K562 (cell line): ENCODE results near the gene TXNDC8. TPM values are rescaled to one million over a fixed set of nuclear protein-coding genes. Genes with fewer than 3 reads are reported as not detected.

Source experiments
- ATAC-seq: fragments of 200-7000 bp; cut with Tn5 transposase; 3 replicates; pipeline ENCODE4 v1.9.1; 2020; ENCODE audit warnings: moderate library complexity
- BruUV-seq: library from RNA; stranded (reverse); fragments of 400-500 nt; replicated peaks from 2 replicates; lab custom pipeline; 2021; lab: Mats Ljungman, UMichigan
- CTCF ChIA-PET: fragments of 300-600 bp; formaldehyde crosslinking; extraction: SDS; loops from one replicate; lab custom pipeline; 2021; ENCODE audit warnings: low intra/inter-chr PET ratio; lab: Yijun Ruan, JAX
- POLR2A ChIA-PET: fragments of 300-600, 350-650 bp; sonication (Branson Sonifier 250); formaldehyde crosslinking; extraction: SDS; loops from one replicate; lab custom pipeline; 2021; ENCODE audit warnings: antibody characterized with exemption, inconsistent platforms; lab: Yijun Ruan, JAX
- DNase-seq, 4 experiments: peaks; one replicate each; pipeline versions ENCODE4 v3.0.0 to v3.0.0-alpha.2; 2011 to 2018; ENCODE audit warnings: low spot score in 3 of 4, mixed read lengths in 3 of 4; ENCODE audit errors: extremely low read depth in 1 of 4
- FAIRE-seq: peaks from 2 replicates; lab custom pipeline; 2011; peaks lifted over from hg19 to GRCh38; lab: Jason Lieb, UNC
- H2AFZ ChIP-seq: 2 replicates; pipeline ENCODE4 v1.6.0; 2011; ENCODE audit warnings: low read depth, low read length, control low read depth, inconsistent platforms
- H3K27ac ChIP-seq: fragments of 200-600 bp; 3 replicates; pipeline ENCODE4 v1.8.0; 2011; ENCODE audit warnings: low read depth, mild to moderate bottlenecking, control low read depth, inconsistent platforms, low read length, moderate library complexity, mixed read lengths; ENCODE audit errors: extremely low read depth
- H3K27me3 ChIP-seq, 2 experiments: fragments of 300-600 bp in 1 of 2; 2 replicates in 1 of 2; 3 replicates in 1 of 2; pipeline versions ENCODE4 v1.6.0 to v1.8.0; 2011; ENCODE audit warnings: inconsistent platforms in 2 of 2, low read length in 2 of 2, mild to moderate bottlenecking in 1 of 2, mixed read lengths in 1 of 2, moderate library complexity in 1 of 2; ENCODE audit not compliant: control insufficient read depth in 2 of 2, insufficient read depth in 2 of 2
- H3K36me3 ChIP-seq: fragments of 300-600 bp; 3 replicates; pipeline ENCODE4 v1.8.0; 2011; ENCODE audit warnings: mild to moderate bottlenecking, low read length, inconsistent platforms; ENCODE audit not compliant: control insufficient read depth, insufficient read depth
- H3K4me1 ChIP-seq, 2 experiments: fragments of 200-600 bp in 1 of 2; replicated peaks in 1 of 2; 2 replicates in 1 of 2; 3 replicates in 1 of 2; pipeline versions ENCODE4 v1.5.1 to v1.8.0; 2011; ENCODE audit warnings: inconsistent platforms in 2 of 2, low read length in 2 of 2, mild to moderate bottlenecking in 1 of 2, mixed read lengths in 1 of 2, moderate library complexity in 1 of 2; ENCODE audit not compliant: control insufficient read depth in 2 of 2, insufficient read depth in 2 of 2
- H3K4me2 ChIP-seq: 2 replicates; pipeline ENCODE4 v1.6.1; 2011; ENCODE audit warnings: low read length, control low read depth, inconsistent platforms, mixed read lengths; ENCODE audit not compliant: insufficient read depth
- H3K4me3 ChIP-seq: fragments of 200-600 bp; sonication (generic), shearing (Covaris generic); 2 replicates; pipeline ENCODE4 v1.5.1; 2016; ENCODE audit warnings: control low read depth, inconsistent platforms
- H3K79me2 ChIP-seq: fragments of 200-600 bp; 3 replicates; pipeline ENCODE4 v1.8.0; 2011; ENCODE audit warnings: low read length, inconsistent platforms; ENCODE audit not compliant: control insufficient read depth, insufficient read depth
- H3K9ac ChIP-seq, 2 experiments: 2 replicates each; pipeline versions ENCODE4 v1.6.0 to v1.6.1; 2011; ENCODE audit warnings: low read depth in 2 of 2, low read length in 2 of 2, control low read depth in 1 of 2, inconsistent platforms in 1 of 2, mild to moderate bottlenecking in 1 of 2, mixed read lengths in 1 of 2; ENCODE audit not compliant: insufficient read depth in 1 of 2
- H3K9me1 ChIP-seq: one replicate; pipeline ENCODE4 v1.6.0; 2011; ENCODE audit warnings: inconsistent platforms, mild to moderate bottlenecking, low read length, moderate library complexity; ENCODE audit not compliant: control insufficient read depth, insufficient read depth
- H3K9me3 ChIP-seq: replicated peaks from 2 replicates; pipeline ENCODE4 v1.5.1; 2011; ENCODE audit warnings: low read depth, low read length, inconsistent platforms; ENCODE audit not compliant: control insufficient read depth, insufficient read depth
- H4K20me1 ChIP-seq: replicated peaks from 2 replicates; pipeline ENCODE4 v1.6.1; 2011; ENCODE audit warnings: low read length, inconsistent platforms, mixed read lengths; ENCODE audit not compliant: control insufficient read depth, insufficient read depth
- CAMTA2 ChIP-seq: fragments of 250-450 bp; sonication (Bioruptor Pico); conservative IDR thresholded peaks from 2 replicates; pipeline ENCODE4 v1.5.1; 2022
- CTCF ChIP-seq, 3 experiments: IDR thresholded peaks in 2 of 3; conservative IDR thresholded peaks in 1 of 3; 2 replicates each; pipeline ENCODE4 v1.5.1; 2011 to 2012; ENCODE audit warnings: low read length in 3 of 3, mild to moderate bottlenecking in 3 of 3, control low read depth in 2 of 3, improper control_type of control experiment in 1 of 3, inconsistent platforms in 1 of 3, low read depth in 1 of 3, mixed read lengths in 1 of 3, moderate library complexity in 1 of 3; ENCODE audit not compliant: insufficient read depth in 2 of 3
- DMBX1 ChIP-seq: fragments of 250-450 bp; sonication (Bioruptor Pico); IDR thresholded peaks from 2 replicates; pipeline ENCODE4 v1.8.0; 2022; ENCODE audit warnings: inconsistent platforms, mild to moderate bottlenecking, moderate library complexity, borderline replicate concordance
- E2F3 ChIP-seq: fragments of 250-450 bp; sonication (Bioruptor Pico); IDR thresholded peaks from 2 replicates; pipeline ENCODE4 v1.4.0; 2020; ENCODE audit warnings: mild to moderate bottlenecking
- EP400 ChIP-seq: fragments of 450-650 bp; IDR thresholded peaks from 2 replicates; pipeline ENCODE4 v1.6.1; 2017; ENCODE audit warnings: antibody characterized with exemption, mild to moderate bottlenecking, moderate library complexity
- MED1 ChIP-seq: sonication (generic); formaldehyde crosslinking; IDR thresholded peaks from 2 replicates; pipeline ENCODE4 v1.8.1; 2023; ENCODE audit warnings: missing genetic modification reagents, borderline replicate concordance
- NCOA2 ChIP-seq, 2 experiments: fragments of 450-650 bp; IDR thresholded peaks; 2 replicates each; pipeline ENCODE4 v1.6.1; 2018; ENCODE audit warnings: mild to moderate bottlenecking in 2 of 2, moderate library complexity in 1 of 2; ENCODE audit not compliant: partially characterized antibody in 2 of 2
- NFATC3 ChIP-seq: fragments of 450-650 bp; IDR thresholded peaks from 2 replicates; pipeline ENCODE4 v1.6.1; 2017; ENCODE audit warnings: mild to moderate bottlenecking
- POLR3G ChIP-seq: IDR thresholded peaks from 2 replicates; pipeline ENCODE4 v1.6.1; 2011; ENCODE audit not compliant: insufficient read length, insufficient replicate concordance; ENCODE audit errors: extremely low read depth
- PRPF4 ChIP-seq: fragments of 200-400 bp; formaldehyde crosslinking; IDR thresholded peaks from one replicate; pipeline ENCODE4 v1.6.1; 2017; ENCODE audit warnings: low read length, low read depth, mild to moderate bottlenecking; ENCODE audit not compliant: insufficient read depth, poor library complexity, severe bottlenecking
- RBBP5 ChIP-seq: fragments of 200-600 bp; sonication (generic); IDR thresholded peaks from 2 replicates; pipeline ENCODE4 v1.6.1; 2012; ENCODE audit warnings: borderline replicate concordance, mild to moderate bottlenecking, low read length, control low read depth, inconsistent platforms; ENCODE audit not compliant: insufficient read depth, poor library complexity, severe bottlenecking
- TAF9B ChIP-seq: fragments of 450-650 bp; IDR thresholded peaks from 2 replicates; pipeline ENCODE4 v1.6.1; 2018; ENCODE audit warnings: mild to moderate bottlenecking; ENCODE audit not compliant: partially characterized antibody
- TAL1 ChIP-seq: fragments of 450-650 bp; IDR thresholded peaks from 2 replicates; pipeline ENCODE4 v1.6.1; 2016; ENCODE audit warnings: mild to moderate bottlenecking
- TEAD4 ChIP-seq, 2 experiments: sonication (generic) in 1 of 2; formaldehyde crosslinking in 1 of 2; IDR thresholded peaks; 2 replicates each; pipeline versions ENCODE4 v1.6.1 to v1.8.0; 2012 to 2022; ENCODE audit warnings: borderline replicate concordance in 1 of 2, inconsistent platforms in 1 of 2, low read length in 1 of 2, mild to moderate bottlenecking in 1 of 2, missing genetic modification reagents in 1 of 2
- ZNF124 ChIP-seq: sonication (generic); formaldehyde crosslinking; IDR thresholded peaks from 2 replicates; pipeline ENCODE4 v1.8.1; 2022; ENCODE audit warnings: missing genetic modification reagents
- ZNF644 ChIP-seq: fragments of 200-800 bp; sonication (Bioruptor generic); IDR thresholded peaks from 2 replicates; pipeline ENCODE4 v1.6.1; 2016; ENCODE audit warnings: low read depth, missing genetic modification characterization, missing compliant biosample characterization
- WGBS: fragments of 100-300 bp; shearing (Covaris generic); methylation state at CpG from one replicate; pipeline ENCODE4 v1.1.6; 2016; ENCODE audit warnings: low coverage, mixed read lengths; ENCODE audit not compliant: insufficient coverage; ENCODE audit errors: missing lambda C conversion rate; 5-methylcytosine and 5-hydroxymethylcytosine counted together
- in situ Hi-C: fragments of 300-500 bp; cut with MboI; formaldehyde crosslinking; loops from 4 replicates; pipeline ENCODE4 v1.15.0; 2018; ENCODE audit warnings: inconsistent platforms, mixed read lengths
- intact Hi-C: fragments of 100-400 bp; cut with micrococcal nuclease; formaldehyde crosslinking; loops from 2 replicates; pipeline ENCODE4 v1.14.2; 2022
- polyA plus RNA-seq, 8 experiments: library from polyadenylated mRNA; depleted of rRNA in 4 of 8; stranded (reverse) in 5 of 8; unstranded in 3 of 8; fragments of >200 nt; fragmentation: Nextera tagmentation in 2 of 8; fragmentation: Illumina TruSeq in 1 of 8; extraction: Ambion mirVana in 2 of 8; extraction: Trizol in 1 of 8; gene quantifications; 2 replicates each; pipeline versions ENCODE4 v1.2.1 to v1.2.3, GENCODE V29; 2011 to 2014; ENCODE audit warnings: inconsistent platforms in 1 of 8, missing spikeins in 1 of 8
- total RNA-seq, 7 experiments: library from RNA; depleted of rRNA in 6 of 7; stranded (reverse); fragments of >200 nt in 6 of 7; fragmentation: Illumina TruSeq in 2 of 7; extraction: Trizol in 2 of 7; gene quantifications; 2 replicates each; pipeline versions ENCODE4 v1.2.1 to v1.2.3, GENCODE V29; 2011 to 2021; ENCODE audit warnings: low replicate concordance in 1 of 7
- TF ChIP-seq, protein P1 (sequence below): fragments of 250-450 bp; sonication (Bioruptor Pico); IDR thresholded peaks from 2 replicates; pipeline ENCODE4 v1.5.1; 2021; ENCODE audit warnings: mild to moderate bottlenecking

Gene TXNDC8
- total and polyA plus RNA-seq, 9 of the 15 experiments (the other 6 are each of a cell fraction or from before 2014, with no cell fraction given), result not detected

- no peak for TF ChIP-seq EP400
- no peak for TF ChIP-seq RBBP5
- TF ChIP-seq, protein P1, sequence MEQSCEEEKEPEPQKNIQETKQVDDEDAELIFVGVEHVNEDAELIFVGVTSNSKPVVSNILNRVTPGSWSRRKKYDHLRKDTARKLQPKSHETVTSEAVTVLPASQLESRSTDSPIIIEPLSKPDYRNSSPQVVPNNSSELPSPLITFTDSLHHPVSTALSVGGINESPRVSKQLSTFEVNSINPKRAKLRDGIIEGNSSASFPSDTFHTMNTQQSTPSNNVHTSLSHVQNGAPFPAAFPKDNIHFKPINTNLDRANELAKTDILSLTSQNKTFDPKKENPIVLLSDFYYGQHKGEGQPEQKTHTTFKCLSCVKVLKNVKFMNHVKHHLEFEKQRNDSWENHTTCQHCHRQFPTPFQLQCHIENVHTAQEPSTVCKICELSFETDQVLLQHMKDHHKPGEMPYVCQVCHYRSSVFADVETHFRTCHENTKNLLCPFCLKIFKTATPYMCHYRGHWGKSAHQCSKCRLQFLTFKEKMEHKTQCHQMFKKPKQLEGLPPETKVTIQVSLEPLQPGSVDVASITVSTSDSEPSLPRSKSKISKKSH (CRISPR knock-in tag), result no peak
- TF ChIP-seq MED1 (CRISPR knock-in tag), result no peak
- no peak for TF ChIP-seq E2F3 (CRISPR knock-in tag)
Measured at GRCh38 chr9:110371411-110372007, 33.8 kb upstream of the TXNDC8 start (continued).

- ATAC-seq, result peak; percentile 25; the same call in 2 of the 3 replicates
- BruUV-seq, result no TSS peak
- TF ChIP-seq CAMTA2 (no peak), NCOA2 (IDR thresholded peaks at IDR 0.05; ENCODE audit: partially characterized antibody in 2 of 2) (peak in 1 of 2 experiments; percentile 66), ZNF124 (no peak), DMBX1 (CRISPR knock-in tag) (peak; percentile 36; the same call in 1 of the 2 replicates), TAF9B (peak; percentile 21), CTCF (IDR thresholded peaks at IDR 0.05 in 2 of 3, conservative IDR thresholded peaks at IDR 0.05 in 1 of 3; ENCODE audit: insufficient read depth in 2 of 3, low read depth in 1 of 3, low read length in 3 of 3) (no peak), POLR3G (no peak), TEAD4 (IDR thresholded peaks at IDR 0.05; ENCODE audit: low read length) (peak; percentile 91), TEAD4 (CRISPR knock-in tag; IDR thresholded peaks at IDR 0.05; ENCODE audit: borderline replicate concordance) (no peak), E2F3 (CRISPR knock-in tag) (no peak), PRPF4 (no peak), ZNF644 (tag) (peak; percentile 37; the same call in 1 of the 2 replicates), NFATC3 (no peak), TAL1 (peak; percentile 82)
Measured at GRCh38 chr9:110370315-110370714, 32.7 kb upstream of the TXNDC8 start.

More at GRCh38 chr9:110370315-110370714, 32.7 kb upstream of the TXNDC8 start:
- Histone ChIP-seq H3K4me3 (no peak overlapping the region), H3K9ac (no peak overlapping the region), H3K36me3 (no peaks in the 10 kb centered on the region), H3K79me2 (no peaks in the 10 kb centered on the region), H3K4me1 (peaks cover 14 to 32% of the 10 kb centered on the region in 2 experiments), H3K9me1 (no peaks in the 10 kb centered on the region), H3K9me3 (no peaks in the 10 kb centered on the region; the same call in 1 of the 2 replicates), H3K27me3 (no peaks in the 10 kb centered on the region), H2AFZ (no peak overlapping the region), H4K20me1 (no peaks in the 10 kb centered on the region), H3K27ac (no peak overlapping the region), H3K4me2 (no peak overlapping the region)
- no peak for FAIRE-seq
- CTCF ChIA-PET, result no interaction called here
- in situ Hi-C loops (no loop called here), intact Hi-C loops (loop anchor here (5.0 kb wide), 1 partner anchor 113 kb away; the partner anchor contains the start of gene TXN)
- 0% methylated on average over 3 of the region's 3 CpGs for WGBS
- DNase-seq, result peak in 2 of 4 experiments; percentile 38 to 47
- POLR2A ChIA-PET, result interaction anchor here (0.6 to 3.1 kb wide), 3 partner anchors 12 to 765 kb away, joined by 3 to 11 read pairs (median 3); no protein-coding TSS in a partner anchor
